GM12874 (cell line): Measurements from ENCODE around the gene TGM2.

ENCODE experiments used
- CTCF ChIP-seq: IDR thresholded peaks from 2 replicates; pipeline ENCODE4 v1.5.1; 2011; ENCODE audit warnings: low read depth, mild to moderate bottlenecking, control low read depth, low read length, moderate library complexity; ENCODE audit not compliant: insufficient read depth

Gene TGM2

DNA sequence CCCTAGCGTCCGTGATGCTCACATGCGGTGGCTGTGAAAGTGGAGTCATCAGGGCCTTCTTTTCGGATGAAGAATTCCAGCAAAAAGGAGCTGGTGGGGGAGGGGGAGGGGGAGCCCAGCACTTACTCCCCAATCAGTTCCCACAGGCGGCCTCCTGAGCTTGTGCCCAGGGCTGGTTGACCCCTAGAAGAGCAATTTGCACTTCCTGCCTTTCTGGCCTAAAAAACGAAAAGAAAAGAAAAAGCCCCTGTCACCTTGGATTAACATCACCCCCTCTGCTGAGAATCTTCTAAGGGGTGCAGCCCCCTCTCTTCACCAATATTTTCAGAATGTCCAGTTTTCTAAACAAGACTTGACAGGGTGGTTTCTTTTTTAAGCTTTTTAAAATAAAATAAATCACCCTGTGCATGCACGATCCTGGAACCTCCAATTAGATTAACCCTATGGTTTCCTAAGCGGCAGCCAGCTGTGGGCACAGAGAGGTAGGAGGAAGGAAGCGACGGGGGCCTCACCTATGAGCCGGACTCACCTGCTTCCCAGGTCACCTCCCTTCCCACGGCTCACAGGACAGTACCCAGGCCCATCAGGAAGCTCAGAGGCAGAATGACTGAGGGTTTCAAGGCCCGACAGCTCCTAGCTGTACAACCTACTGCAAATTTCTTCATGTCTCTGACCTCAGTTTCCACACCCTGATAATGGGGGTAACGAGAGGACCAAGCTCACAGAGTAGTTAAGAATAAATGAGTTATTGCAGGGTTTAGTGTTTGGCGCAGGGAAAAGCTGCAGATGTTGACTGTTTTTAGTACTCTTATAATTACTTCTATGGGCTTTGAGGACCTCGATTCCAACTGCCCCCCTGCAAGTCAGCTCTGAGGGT lies 10.5 kb upstream of the TGM2 start:
- no peak for TF ChIP-seq CTCF

GRCh38 chr20:38173237-38174156 lies 8.4 kb upstream of the TGM2 start:
- no peak for TF ChIP-seq CTCF

DNA sequence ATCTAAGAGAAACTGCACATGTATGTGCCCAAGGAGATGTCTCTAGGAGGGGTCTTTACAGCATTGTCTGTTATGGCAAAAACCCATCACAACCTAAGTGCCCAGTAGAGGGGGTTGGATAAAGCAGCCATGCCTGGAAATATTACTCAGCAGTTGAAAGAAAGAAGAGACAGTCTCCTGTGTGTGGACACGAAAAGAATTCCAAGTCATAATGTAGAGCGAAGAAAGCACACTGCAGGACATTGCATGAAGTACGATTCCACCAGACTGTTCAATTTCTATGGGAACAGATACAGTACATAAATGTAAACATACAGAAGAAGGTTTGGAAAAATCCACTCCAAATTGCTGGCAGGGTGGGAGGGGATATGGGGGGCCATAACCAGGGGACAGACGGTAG lies 7.3 kb upstream of the TGM2 start:
- TF ChIP-seq CTCF, result no peak

DNA sequence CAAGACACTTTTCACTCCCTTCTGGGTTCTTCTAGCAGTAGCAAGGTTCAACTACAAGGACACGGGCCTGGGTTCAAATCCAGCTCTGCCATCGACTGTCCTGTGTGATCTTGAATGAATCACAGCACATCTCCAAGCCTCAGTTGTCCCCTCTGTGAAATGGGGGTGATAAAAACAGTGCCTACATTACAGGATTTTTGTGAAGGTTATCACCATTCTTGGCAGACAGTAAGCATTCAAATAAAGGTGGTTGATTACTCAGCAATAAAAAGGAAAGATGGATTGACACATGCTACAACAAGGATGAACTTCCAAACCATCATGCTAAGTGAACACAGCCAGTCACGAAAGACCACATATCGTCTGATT lies 6.6 kb upstream of the TGM2 start:
- TF ChIP-seq CTCF, result no peak

DNA sequence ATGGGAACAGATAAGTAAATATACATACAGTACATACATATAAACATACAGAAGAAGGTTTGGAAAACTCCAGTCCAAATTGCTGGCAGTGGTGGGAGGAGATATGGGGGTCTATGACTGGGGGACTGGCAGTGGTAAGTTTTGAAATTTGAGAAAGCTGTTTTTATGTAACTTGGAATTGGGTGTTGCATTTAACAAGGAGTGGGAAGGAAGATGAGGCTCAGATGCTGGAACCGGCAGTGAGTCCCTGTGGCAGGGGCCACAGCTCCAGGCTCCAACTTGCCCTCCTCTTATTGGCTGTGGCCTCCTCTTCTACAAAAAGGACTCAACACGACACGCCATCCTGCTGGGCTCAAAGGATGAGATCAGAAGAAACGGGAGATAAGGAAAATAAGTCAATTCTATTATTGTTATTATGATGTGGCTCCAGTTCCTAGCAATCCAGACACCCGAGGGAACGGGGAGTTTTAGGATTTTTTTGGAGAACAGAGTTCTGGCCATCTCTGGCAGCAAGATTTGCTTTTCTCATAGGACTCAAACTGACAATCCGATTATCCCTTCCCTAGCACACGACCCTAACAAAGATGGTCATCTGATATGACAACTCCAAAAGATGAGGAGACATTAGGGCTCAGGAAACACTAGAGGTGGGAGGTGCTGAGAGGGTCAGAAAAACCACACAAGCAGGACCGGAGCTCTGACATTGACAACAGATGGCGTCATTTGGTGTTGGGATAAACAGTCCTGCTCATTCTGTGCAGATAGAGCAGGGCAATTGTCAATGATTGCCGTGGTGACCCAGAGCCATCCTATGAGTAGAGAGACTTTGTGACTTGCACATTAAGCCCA lies 6.0 kb upstream of the TGM2 start:
- TF ChIP-seq CTCF, result no peak

GRCh38 chr20:38170219-38170825 lies 5.3 kb upstream of the TGM2 start:
- no peak for TF ChIP-seq CTCF
